ENCODE results near the gene DNAJB12.

DNA sequence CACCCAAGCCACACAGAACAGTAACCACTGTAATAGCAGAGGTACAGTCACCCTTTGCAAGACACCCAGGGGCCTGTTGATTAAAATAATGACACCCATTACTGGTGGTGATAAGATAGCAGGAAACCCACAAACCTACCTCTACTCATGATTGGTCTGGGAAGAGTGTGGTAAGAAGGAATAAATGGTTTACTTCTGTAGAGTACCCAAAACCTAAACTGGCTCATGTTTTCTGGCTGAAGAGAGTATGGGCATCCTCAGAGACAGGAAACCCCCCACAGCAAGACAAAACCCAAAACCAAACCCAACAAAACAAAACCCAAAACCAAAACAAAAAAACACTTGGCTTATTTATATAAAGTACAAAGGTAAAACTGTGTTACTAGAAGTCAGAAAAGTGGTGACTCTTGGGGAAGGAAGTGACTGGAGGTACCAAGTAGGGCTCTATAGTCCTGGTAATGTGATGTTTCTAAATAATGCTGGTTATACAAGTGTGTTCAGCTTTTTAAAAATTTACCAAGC is 15.5 kb upstream of the DNAJB12 start:
- TF ChIP-seq, protein P1, sequence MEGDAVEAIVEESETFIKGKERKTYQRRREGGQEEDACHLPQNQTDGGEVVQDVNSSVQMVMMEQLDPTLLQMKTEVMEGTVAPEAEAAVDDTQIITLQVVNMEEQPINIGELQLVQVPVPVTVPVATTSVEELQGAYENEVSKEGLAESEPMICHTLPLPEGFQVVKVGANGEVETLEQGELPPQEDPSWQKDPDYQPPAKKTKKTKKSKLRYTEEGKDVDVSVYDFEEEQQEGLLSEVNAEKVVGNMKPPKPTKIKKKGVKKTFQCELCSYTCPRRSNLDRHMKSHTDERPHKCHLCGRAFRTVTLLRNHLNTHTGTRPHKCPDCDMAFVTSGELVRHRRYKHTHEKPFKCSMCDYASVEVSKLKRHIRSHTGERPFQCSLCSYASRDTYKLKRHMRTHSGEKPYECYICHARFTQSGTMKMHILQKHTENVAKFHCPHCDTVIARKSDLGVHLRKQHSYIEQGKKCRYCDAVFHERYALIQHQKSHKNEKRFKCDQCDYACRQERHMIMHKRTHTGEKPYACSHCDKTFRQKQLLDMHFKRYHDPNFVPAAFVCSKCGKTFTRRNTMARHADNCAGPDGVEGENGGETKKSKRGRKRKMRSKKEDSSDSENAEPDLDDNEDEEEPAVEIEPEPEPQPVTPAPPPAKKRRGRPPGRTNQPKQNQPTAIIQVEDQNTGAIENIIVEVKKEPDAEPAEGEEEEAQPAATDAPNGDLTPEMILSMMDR (IDR thresholded peaks at IDR 0.05) = no peak
- no peak for TF ChIP-seq POLR2A (IDR thresholded peaks at IDR 0.05)
- TF ChIP-seq POLR2AphosphoS5 (IDR thresholded peaks at IDR 0.05; ENCODE audit: insufficient read depth in 1 of 2, low read depth in 1 of 2) = no peak

All from vagina (tissue), 2 donors.